ENCODE results near the gene GEN1.

GEN1 gene

DNA sequence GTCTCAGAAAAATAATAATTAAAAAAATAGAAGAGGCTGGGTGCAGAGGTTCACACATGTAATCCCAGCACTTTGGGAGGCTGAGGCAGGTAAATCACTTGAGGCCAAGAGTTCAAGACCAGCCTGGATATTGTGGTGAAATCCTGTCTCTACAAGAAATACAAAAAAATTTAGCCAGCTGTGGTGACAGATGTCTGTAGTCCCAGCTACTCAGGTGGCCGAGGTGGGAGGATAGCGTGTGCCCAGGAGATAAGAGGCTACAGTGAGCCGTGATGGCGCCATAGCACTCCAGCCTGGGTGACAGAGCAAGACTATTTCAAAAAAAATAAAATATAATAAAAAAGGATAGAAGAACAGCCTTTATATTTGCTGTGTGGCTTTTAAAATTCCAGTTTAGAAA, 36.3 kb upstream of the GEN1 start:
- Histone ChIP-seq H3K27ac (ENCODE audit: low read depth, low read length, poor library complexity, severe bottlenecking) (no peak overlapping the region), H3K9me2 (ENCODE audit: low read depth, low read length) (no peaks in the 10 kb centered on the region), H4K20me1 (ENCODE audit: insufficient read depth, low read length) (no peaks in the 10 kb centered on the region), H3K9me3 (ENCODE audit: low read length) (no peaks in the 10 kb centered on the region), H3K4me1 (ENCODE audit: insufficient read depth, low read length, severe bottlenecking) (no peaks in the 10 kb centered on the region), H2AFZ (ENCODE audit: low read length) (no peak overlapping the region), H3F3A (ENCODE audit: insufficient read depth, low read length) (no peaks in the 10 kb centered on the region), H3K4me3 (ENCODE audit: low read depth, low read length, poor library complexity, severe bottlenecking) (no peak overlapping the region), H3K9ac (ENCODE audit: low read length) (no peak overlapping the region), H3K36me3 (ENCODE audit: insufficient read depth, low read length) (peaks cover 76% of the 10 kb centered on the region), H3K79me2 (ENCODE audit: insufficient read depth, low read length) (no peaks in the 10 kb centered on the region), H3K27me3 (ENCODE audit: insufficient read depth, low read length) (no peaks in the 10 kb centered on the region), H3K4me2 (ENCODE audit: low read length) (no peak overlapping the region)
- TF ChIP-seq EZH2 (IDR thresholded peaks at IDR 0.05; ENCODE audit: borderline replicate concordance, low read length): no peak
- TF ChIP-seq, protein P1, sequence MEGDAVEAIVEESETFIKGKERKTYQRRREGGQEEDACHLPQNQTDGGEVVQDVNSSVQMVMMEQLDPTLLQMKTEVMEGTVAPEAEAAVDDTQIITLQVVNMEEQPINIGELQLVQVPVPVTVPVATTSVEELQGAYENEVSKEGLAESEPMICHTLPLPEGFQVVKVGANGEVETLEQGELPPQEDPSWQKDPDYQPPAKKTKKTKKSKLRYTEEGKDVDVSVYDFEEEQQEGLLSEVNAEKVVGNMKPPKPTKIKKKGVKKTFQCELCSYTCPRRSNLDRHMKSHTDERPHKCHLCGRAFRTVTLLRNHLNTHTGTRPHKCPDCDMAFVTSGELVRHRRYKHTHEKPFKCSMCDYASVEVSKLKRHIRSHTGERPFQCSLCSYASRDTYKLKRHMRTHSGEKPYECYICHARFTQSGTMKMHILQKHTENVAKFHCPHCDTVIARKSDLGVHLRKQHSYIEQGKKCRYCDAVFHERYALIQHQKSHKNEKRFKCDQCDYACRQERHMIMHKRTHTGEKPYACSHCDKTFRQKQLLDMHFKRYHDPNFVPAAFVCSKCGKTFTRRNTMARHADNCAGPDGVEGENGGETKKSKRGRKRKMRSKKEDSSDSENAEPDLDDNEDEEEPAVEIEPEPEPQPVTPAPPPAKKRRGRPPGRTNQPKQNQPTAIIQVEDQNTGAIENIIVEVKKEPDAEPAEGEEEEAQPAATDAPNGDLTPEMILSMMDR (IDR thresholded peaks at IDR 0.05; ENCODE audit: low read length): no peak

DNA sequence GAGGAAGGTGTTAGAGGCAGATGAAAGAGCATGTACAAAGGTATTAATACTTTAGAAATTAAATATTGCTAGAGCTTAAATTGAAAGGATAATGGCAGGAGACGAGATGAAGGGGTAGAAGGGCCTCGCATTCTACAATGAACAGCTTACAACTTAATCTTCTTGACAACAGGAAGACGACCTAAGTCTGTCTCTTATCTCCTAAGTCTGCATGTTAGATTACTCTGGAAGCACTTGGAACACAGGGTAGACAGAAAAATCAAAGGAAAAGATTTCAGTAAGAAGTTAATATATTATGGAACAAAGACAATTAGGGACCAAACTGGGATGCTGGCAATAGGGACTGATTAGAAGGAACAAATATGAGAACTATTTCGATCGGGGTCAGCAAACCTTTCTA, 35.2 kb upstream of the GEN1 start:
- Histone ChIP-seq H3K27me3 (ENCODE audit: insufficient read depth, low read length) (no peaks in the 10 kb centered on the region), H3K4me1 (ENCODE audit: insufficient read depth, low read length, severe bottlenecking) (no peaks in the 10 kb centered on the region), H4K20me1 (ENCODE audit: insufficient read depth, low read length) (no peaks in the 10 kb centered on the region), H3K4me3 (ENCODE audit: low read depth, low read length, poor library complexity, severe bottlenecking) (no peak overlapping the region), H3K9ac (ENCODE audit: low read length) (no peak overlapping the region), H3F3A (ENCODE audit: insufficient read depth, low read length) (no peaks in the 10 kb centered on the region), H3K9me2 (ENCODE audit: low read depth, low read length) (no peaks in the 10 kb centered on the region), H3K79me2 (ENCODE audit: insufficient read depth, low read length) (no peaks in the 10 kb centered on the region), H2AFZ (ENCODE audit: low read length) (no peak overlapping the region), H3K9me3 (ENCODE audit: low read length) (no peaks in the 10 kb centered on the region), H3K27ac (ENCODE audit: low read depth, low read length, poor library complexity, severe bottlenecking) (no peak overlapping the region), H3K4me2 (ENCODE audit: low read length) (no peak overlapping the region), H3K36me3 (ENCODE audit: insufficient read depth, low read length) (peaks cover 74% of the 10 kb centered on the region)
- TF ChIP-seq, protein P1 (IDR thresholded peaks at IDR 0.05; ENCODE audit: low read length): no peak
- TF ChIP-seq EZH2 (IDR thresholded peaks at IDR 0.05; ENCODE audit: borderline replicate concordance, low read length): no peak

DNA sequence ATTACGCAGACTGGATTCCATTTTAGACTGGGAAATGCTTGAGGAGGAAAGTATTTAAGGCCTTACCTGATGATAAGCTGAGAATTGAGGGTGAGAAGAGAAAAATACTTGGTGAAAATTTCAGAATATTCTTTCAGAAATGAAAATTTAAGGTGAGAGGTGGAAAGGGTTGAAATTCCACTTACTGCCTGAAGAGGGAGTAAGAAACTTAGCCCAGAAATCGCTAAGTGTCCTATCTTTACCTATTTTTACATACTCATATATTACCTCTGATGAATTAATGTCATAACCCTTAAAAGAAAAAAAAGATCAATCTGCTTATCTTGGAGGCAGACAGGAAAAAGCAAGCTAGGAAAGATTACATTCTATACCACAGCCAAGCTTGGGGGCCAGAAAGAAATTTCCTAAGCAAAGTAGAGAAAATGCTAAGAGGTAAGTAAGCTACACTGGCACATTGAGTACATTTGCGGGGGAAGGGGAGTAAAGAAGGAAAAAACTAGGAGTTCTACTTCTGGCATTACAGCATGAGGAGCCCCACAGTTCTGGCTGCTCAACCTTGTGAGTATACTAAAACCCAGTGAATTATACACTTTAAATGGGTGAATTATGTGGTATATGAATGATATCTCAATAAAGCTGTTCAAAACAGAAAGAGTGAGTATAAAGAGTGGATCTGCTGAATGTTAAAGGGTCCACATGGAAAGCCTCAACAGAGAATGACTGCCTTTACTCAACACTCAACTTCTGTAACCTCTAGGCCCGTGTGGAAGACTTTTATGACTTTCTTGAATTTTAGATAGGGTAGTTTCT, 34.2 kb upstream of the GEN1 start:
- H3K27ac ChIP-seq (ENCODE audit: low read depth, low read length, poor library complexity, severe bottlenecking): no peak overlapping the region
- H2AFZ ChIP-seq (ENCODE audit: low read length): no peak overlapping the region
- H3K9me2 ChIP-seq (ENCODE audit: low read depth, low read length): no peaks in the 10 kb centered on the region
- no peaks in the 10 kb centered on the region for H3K9me3 ChIP-seq (ENCODE audit: low read length)
- H3F3A ChIP-seq (ENCODE audit: insufficient read depth, low read length): no peaks in the 10 kb centered on the region
- H4K20me1 ChIP-seq (ENCODE audit: insufficient read depth, low read length): no peaks in the 10 kb centered on the region
- no peak overlapping the region for H3K9ac ChIP-seq (ENCODE audit: low read length)
- no peak for TF ChIP-seq EZH2 (IDR thresholded peaks at IDR 0.05; ENCODE audit: borderline replicate concordance, low read length)
- TF ChIP-seq, protein P1 (IDR thresholded peaks at IDR 0.05; ENCODE audit: low read length): peak; percentile 77
- no peaks in the 10 kb centered on the region for H3K27me3 ChIP-seq (ENCODE audit: insufficient read depth, low read length)
- H3K36me3 ChIP-seq (ENCODE audit: insufficient read depth, low read length): peaks cover 74% of the 10 kb centered on the region
- no peaks in the 10 kb centered on the region for H3K4me1 ChIP-seq (ENCODE audit: insufficient read depth, low read length, severe bottlenecking)
- no peak overlapping the region for H3K4me3 ChIP-seq (ENCODE audit: low read depth, low read length, poor library complexity, severe bottlenecking)
- H3K79me2 ChIP-seq (ENCODE audit: insufficient read depth, low read length): no peaks in the 10 kb centered on the region
- H3K4me2 ChIP-seq (ENCODE audit: low read length): no peak overlapping the region

All from OCI-LY1 (cell line).